SIG-M5 treated with dmso at 0.1 percent for 504 hours (cell line): ENCODE results near the gene ERMAP.
A peak's percentile ranks its signal among the peaks of the same experiment; 100 is the strongest.
"Not testable (repeated sequence)": the region's sequence is repeated elsewhere in the genome, so short reads cannot be mapped to it uniquely, and the experiment has no call there.

Experiments
- DNase-seq: peaks from one replicate; lab custom pipeline; 2025; ENCODE audit not compliant: unreplicated experiment; lab: John Stamatoyannopoulos, UW

ERMAP gene

DNA sequence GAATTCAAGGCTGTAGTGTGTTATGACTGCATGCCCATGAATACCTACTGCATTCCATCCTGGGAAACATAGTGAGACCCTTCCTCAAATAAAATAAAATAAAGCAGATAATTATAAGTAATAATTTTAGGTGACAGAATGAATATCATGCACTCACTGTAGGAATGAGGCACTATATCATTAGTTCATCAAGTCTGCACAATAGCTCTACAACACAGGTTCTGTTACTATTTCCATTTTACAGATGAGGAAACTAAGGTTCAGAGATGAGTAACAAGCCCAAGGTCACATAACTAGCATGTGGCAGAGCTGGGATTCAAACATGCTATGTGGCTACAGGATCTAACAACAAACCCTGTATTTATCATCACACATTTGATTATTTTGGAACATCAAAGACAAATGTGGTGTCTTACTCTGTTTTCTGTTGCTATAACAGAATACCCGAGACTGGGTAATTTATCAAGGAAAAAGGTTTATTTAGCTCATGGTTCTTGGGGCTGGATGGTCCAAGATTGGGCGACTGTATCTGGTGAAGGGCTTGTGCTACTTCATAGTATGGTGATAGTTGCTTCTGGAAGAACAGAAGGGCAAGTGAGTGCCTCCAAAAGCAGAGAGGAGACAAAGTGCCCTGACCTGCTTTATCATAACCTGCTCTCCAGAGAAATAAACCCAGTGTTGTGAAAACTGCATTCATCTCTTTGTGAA, 24.7 kb downstream of the ERMAP start:
- DNase-seq, result no peak

GRCh38 chr1:42844592-42845140, 27.7 kb downstream of the ERMAP start:
- DNase-seq, result no peak

DNA sequence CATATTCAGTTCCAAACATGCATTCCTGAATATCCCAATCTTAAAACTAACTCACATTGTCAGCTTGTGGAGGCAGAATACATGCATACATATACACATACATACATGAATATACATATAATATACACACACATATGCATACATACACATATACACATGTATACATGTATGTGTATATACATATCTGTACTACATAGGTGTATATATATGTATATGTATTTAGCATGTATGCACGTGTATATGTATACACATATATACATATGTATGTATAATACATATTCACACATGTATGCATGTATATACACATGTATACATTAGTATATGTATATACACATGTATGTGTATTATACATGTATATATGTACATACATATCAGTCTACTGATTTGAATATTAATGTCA, 28.3 kb downstream of the ERMAP start:
- DNase-seq, result no peak

- no peak for DNase-seq
Observed at GRCh38 chr1:42845866-42846256, 28.9 kb downstream of the ERMAP start.

GRCh38 chr1:42846257-42847110, 29.6 kb downstream of the ERMAP start, which contains the start of gene ZNF691:
Gene ZNF691, plus strand, starts transcription at chr1:42846613. Its CDS starts 3,046 bp downstream, at chr1:42849659.
- DNase-seq, result peak; percentile 97

- DNase-seq, result no peak
Observed at GRCh38 chr1:42847111-42847595, 30.2 kb downstream of the ERMAP start.

DNA sequence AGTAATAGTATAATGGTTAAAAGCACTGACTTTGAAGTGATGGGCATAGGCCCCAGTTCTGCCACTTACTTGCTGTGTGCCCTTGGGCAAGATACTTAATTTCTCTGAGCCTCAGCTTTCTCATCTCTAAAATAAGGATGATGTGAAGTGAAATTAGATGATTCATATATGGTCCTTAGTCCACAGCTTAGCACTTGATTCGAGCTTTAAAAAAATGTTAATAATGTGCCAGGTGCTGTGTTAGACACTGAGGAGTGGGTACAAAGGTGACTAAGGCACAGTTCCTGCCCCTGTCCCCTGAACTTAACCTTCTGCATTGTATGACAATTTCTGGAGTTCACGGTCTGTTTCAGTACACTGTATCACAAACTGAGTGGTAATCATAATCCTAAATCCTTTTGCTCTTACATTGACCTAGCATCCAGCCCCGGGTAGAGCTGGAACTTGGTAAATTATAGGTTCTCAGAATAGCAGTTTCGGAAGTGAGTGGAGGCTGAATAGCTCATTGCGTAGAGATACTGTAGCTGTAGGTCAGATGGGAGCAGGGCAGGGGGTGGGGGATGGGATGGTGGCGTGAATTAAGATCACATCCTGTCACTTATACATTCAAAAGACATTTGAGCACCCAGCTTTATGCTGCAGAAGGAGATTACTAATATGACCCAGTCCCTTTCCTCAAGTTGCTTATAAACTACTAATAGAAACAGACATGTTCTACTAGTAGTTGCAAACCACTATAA, 31.0 kb downstream of the ERMAP start:
- DNase-seq, result no peak

DNA sequence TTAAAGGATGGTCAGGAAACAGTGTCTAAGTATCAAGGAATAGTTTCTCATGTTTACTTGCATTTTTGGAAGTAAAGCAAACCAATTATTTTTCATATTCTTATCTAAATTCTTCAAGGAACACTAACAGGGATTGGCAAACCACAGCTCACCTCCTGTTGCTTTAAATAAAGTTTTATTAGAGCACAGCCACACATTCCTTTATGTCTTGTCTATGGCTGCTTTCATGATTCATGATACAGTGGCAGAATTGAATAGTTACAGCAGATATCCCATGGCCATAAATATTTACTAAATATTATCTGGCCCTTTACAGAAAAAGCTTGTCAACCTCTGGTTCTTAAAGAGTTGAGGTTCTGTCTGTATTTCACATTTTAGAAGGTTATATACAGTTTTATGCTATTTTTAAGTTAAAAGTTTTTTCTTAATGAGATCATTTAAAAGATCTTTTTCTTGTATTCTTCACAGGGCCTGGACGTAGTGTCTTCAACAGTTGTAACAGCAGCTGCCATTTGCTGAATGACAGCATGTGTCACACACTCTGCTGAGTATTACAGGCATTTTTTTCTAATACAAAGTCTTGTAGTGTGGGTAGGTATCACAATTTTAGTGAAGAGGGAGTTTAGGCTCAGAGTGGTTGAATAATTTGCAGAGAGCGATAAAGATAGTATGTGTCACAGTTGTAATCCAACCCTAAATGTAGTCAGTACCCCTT, 32.1 kb downstream of the ERMAP start:
- no peak for DNase-seq

GRCh38 chr1:42849944-42850343, 33.0 kb downstream of the ERMAP start:
- DNase-seq, result no peak

DNA sequence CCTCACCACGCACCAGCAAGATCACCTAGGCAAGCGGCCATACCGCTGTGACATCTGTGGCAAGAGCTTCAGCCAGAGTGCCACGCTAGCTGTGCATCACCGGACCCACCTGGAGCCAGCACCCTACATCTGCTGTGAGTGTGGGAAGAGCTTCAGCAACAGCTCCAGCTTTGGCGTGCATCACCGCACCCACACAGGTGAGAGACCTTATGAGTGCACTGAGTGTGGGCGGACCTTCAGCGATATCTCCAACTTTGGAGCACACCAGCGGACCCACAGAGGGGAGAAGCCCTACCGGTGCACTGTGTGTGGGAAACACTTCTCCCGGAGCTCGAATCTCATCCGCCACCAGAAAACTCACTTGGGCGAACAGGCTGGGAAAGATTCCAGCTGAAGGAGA, 34.5 kb downstream of the ERMAP start:
- DNase-seq, result no peak

DNA sequence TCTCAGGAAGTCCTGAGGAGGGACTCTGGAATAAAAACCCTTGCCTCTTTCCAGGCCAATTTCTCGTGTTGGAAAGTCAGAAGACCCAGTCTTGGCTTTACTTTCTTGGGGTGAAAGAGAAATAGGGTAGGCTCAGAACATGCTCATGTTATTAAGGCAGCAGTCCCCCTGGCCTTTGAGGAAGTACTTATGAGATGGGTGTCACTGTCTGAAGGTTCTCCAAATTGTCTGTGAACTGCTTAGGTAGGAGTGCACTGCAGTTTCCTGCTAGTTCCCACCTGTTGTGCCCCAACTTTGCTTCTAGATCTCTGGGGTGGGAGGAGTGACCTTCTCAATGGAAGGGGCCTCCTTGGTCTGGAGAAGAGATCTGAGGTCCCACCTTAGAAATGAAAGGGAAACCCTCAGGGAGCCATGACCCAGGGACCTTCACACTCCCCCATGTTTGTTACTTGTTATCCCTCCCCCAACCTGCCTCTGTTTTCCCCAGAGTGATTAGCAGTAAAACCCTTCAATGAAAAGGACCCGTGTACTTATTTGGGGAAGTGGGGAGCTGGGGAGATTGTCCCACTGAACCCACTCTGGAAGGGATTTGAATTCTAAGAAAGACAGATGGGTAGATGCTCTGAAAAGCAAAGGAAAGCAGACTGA, 35.2 kb downstream of the ERMAP start:
- no peak for DNase-seq

- no peak for DNase-seq
Observed at GRCh38 chr1:42852608-42852980, 35.7 kb downstream of the ERMAP start.

DNA sequence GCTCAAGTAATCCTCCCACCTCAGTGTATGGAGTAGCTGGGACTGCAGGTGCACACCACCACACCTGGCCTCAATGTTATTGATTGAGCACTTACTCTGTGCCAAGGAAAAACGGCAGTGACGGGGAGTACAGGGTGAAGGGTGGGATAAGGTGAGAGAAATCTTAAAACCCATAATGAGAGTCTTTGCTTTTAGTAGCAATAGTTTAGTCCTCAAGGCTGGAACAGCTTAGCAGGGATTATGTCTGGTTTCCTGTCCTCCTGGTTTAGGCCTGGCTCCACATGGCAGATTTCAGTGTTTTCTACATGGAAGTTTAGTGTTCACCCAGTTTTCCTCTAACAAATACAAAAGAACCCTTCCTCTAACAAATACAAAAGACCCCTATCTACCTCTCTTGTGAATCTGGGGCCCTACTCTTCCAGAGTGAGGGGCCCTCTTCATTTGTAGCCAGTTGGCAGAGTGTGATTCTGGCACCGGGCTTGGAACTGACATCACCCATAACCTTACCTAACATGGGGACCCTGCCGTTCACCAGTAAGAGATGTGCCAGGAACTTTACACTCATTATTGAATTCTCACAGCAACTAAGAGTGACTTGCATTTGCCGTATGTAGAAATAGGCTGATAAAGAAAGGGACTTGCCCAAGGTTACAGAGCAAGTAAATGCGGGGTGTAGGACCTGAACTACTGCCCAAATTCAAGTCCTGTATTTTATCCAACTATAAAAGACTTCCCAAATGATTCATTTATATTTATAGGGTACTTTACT, 36.4 kb downstream of the ERMAP start:
- no peak for DNase-seq

GRCh38 chr1:42856554-42856953, 39.6 kb downstream of the ERMAP start:
- not testable (repeated sequence) for DNase-seq

- DNase-seq, result not testable (repeated sequence)
Observed at GRCh38 chr1:42859366-42859765, 42.4 kb downstream of the ERMAP start.

DNA sequence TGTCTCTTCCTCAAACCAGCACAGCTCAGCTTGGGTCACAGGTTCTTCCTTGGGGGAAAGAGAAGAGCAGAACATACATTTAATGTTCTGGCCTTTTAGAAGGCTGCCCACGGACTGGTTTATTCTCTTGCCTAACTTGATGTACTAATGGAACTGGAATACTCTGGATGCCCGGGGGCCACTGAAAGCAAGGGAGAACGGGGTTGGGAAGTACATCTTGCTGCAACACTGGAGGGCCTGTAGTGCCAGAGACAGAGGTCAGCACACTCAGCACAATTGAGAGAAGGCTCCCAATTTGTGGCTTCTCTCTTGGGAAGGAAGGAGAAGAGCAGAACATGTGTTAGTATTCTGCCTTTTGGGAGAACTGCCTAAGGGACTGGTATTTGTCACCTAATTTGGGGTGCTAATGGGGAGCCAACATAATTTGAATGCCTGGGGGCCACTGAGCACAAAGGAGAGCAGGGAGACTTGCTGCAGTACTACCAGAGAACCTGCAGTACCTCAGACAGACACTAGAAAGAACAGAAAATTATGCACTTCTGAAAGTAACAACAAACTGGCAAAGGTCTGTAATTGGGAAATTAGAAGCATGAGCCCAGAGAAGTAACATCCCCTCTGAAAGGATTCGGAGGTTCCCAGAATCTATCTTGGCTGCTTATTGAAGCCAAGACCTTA, 43.6 kb downstream of the ERMAP start:
- DNase-seq, result no peak

DNA sequence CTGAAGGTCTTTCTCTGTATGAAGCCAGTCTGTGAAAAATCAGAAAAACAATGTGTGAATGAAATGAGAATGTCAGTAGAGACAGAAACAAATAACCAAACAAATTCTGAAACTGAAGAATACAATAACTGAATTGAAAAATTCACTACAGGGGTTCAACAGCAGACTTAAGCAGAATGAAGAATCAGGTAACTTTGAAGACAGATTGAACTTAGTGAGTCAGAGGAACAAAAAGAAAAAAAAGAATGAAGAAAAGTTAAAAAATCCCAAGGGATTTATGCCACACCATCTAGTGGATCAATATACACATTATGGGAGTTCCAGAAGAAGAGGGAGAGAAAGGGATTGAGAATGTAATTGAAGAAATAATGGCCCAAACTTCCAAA, 44.1 kb downstream of the ERMAP start:
- DNase-seq, result no peak

DNA sequence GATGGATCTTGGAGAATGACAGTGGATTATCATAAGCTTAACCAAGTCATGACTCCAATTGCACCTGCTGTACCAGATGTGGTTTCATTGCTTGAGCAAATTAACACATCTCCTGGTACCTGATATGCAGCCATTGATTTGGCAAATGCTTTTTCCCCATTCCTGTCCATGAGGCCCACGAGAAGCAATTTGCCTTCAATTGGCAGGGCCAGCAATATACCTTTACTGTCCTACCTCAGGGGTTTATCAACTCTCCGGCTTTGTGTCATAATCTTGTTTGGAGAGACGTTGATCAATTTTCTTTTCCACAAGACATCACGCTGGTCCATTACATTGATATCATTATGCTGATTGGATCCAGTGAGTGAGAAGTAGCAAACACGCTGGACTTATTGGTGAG, 49.6 kb downstream of the ERMAP start:
- no peak for DNase-seq

DNA sequence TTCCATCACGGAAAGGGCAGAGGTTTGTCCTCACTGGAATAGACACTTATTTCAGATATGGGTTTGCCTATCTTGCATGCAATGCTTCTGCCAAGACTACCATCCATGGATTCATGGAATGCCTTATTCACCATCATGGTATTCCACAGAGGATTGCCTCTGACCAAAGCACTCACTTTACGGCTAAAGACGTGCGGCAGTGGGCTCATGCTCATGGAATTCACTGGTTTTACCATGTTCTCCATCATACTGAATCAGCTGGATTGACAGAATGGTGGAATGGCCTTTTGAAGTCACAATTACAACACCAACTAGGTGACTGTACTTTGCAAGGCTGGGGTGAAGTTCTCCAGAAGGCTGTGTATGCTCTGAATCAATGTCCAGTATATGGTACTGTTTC, 51.5 kb downstream of the ERMAP start:
- not testable (repeated sequence) for DNase-seq
